ENCODE measurements around the gene ARTN. TPM values are rescaled to one million over a fixed set of nuclear protein-coding genes. Genes with fewer than 3 reads are reported as not detected.
A peak's percentile ranks its signal among the peaks of the same experiment; 100 is the strongest.

ARTN gene
- polyA plus RNA-seq, 1 experiment = 0.39 TPM

DNA sequence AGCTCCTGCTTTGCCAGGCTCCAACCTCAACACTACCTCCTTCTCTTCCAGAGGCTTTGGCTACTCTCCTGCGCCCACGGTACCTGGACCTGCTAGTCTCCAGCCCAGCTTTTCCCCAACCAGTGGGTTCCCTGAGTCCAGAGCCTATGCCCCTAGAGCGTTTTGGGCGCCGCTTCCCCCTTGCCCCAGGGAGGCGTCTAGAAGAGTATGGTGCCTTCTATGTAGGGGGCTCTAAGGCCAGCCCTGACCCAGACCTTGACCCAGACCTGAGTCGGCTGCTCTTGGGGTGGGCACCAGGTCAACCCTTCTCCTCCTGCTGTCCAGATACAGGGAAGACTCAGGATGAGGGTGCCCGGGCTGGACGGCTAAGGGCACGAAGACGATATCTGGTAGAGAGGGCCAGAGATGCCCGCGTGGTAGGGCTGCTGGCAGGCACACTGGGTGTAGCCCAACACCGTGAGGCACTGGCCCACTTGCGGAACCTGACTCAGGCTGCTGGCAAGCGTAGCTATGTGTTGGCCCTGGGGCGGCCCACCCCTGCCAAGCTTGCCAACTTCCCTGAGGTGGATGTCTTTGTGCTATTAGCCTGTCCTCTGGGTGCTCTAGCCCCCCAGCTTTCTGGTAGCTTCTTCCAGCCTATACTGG lies 37.9 kb downstream of the ARTN start:
- H3K4me3 ChIP-seq (ENCODE audit: low read depth, low read length) = no peak overlapping the region
- no peak for TF ChIP-seq CTCF (IDR thresholded peaks at IDR 0.05; ENCODE audit: insufficient read depth, low read depth, low read length)
- CTCF ChIA-PET = interaction anchor here (1.0 to 2.4 kb wide), 2 partner anchors 36 to 37 kb away, joined by 3 to 9 read pairs; no protein-coding TSS in a partner anchor
- no peak for DNase-seq (ENCODE audit: low read depth)
- no peaks in the 10 kb centered on the region for H3K27me3 ChIP-seq (ENCODE audit: control insufficient read depth, insufficient read depth, low read length)
- POLR2A ChIA-PET = no interaction called here
- peaks cover 3% of the 10 kb centered on the region for H3K36me3 ChIP-seq (ENCODE audit: control insufficient read depth, insufficient read depth, low read length)

GRCh38 chr1:43973981-43974442 lies 40.4 kb downstream of the ARTN start:
- no peak for TF ChIP-seq CTCF (IDR thresholded peaks at IDR 0.05; ENCODE audit: insufficient read depth, low read depth, low read length)
- ChIA-PET POLR2A (no interaction called here), CTCF (interaction anchor here (2.0 to 2.7 kb wide), 2 partner anchors 39 to 74 kb away, joined by 7 to 8 read pairs; no protein-coding TSS in a partner anchor)
- peaks cover 11% of the 10 kb centered on the region for H3K36me3 ChIP-seq (ENCODE audit: control insufficient read depth, insufficient read depth, low read length)
- peak overlapping the region; percentile 93 for H3K4me3 ChIP-seq (ENCODE audit: low read depth, low read length)
- no peak for DNase-seq (ENCODE audit: low read depth)
- no peaks in the 10 kb centered on the region for H3K27me3 ChIP-seq (ENCODE audit: control insufficient read depth, insufficient read depth, low read length)

DNA sequence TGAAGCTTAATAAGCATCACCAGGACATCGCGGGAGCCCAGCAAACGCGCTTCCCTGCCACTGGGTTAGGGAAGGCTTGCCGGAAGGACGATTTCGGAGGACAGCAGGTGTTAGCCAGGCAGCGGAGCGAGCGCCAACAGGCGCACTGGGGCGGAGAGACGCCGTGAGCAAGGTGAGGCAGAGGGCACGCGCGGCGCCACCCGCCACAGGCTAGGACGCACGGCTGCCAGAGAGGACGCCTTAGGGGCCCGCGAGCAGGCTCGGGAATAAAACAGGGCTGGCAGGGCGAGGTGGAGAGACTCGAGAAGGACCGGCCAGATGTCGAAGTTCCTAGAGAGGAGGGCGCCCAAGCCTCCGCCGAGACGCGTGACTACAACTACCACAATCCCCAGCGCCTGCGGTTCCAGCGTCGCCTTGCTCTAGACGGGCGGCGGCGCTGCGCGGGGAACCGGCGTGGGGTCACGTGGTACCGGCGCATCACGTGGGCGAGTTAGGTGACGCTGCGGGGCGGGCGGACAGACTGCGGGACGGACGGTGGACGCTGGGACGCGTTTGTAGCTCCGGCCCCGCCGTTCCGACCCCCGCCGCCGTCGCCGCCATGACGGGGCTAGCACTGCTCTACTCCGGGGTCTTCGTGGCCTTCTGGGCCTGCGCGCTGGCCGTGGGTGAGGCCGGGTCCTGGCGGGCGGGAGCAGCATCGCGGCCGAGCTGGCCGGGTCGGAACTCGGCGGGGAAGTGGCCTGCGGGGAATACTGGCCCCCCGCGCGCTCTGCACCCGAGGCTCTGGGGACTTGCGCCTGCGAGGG lies 41.0 kb downstream of the ARTN start, which contains the start of gene ATP6V0B:
Gene ATP6V0B, plus strand, starts transcription at position 518 of the 806 bp plus-strand sequence. Its CDS starts 81 bp downstream, at position 599.
- POLR2A ChIA-PET = interaction anchor here (1.4 kb wide), 1 partner anchor 17 kb away, joined by 3 read pairs; the partner anchor contains the start of gene CCDC24
- Histone ChIP-seq H3K27me3 (ENCODE audit: control insufficient read depth, insufficient read depth, low read length) (no peaks in the 10 kb centered on the region), H3K36me3 (ENCODE audit: control insufficient read depth, insufficient read depth, low read length) (peaks cover 11% of the 10 kb centered on the region), H3K4me3 (ENCODE audit: low read depth, low read length) (peak within 1 kb of the TSS; percentile 93)
- CTCF ChIA-PET = interaction anchor here (0.9 to 2.7 kb wide), 5 partner anchors 29 to 73 kb away, joined by 5 to 9 read pairs (median 7); no protein-coding TSS in a partner anchor
- TF ChIP-seq CTCF (IDR thresholded peaks at IDR 0.05; ENCODE audit: insufficient read depth, low read depth, low read length) = no peak; the same call in 1 of the 2 replicates
- peak; percentile 50 for DNase-seq (ENCODE audit: low read depth)

DNA sequence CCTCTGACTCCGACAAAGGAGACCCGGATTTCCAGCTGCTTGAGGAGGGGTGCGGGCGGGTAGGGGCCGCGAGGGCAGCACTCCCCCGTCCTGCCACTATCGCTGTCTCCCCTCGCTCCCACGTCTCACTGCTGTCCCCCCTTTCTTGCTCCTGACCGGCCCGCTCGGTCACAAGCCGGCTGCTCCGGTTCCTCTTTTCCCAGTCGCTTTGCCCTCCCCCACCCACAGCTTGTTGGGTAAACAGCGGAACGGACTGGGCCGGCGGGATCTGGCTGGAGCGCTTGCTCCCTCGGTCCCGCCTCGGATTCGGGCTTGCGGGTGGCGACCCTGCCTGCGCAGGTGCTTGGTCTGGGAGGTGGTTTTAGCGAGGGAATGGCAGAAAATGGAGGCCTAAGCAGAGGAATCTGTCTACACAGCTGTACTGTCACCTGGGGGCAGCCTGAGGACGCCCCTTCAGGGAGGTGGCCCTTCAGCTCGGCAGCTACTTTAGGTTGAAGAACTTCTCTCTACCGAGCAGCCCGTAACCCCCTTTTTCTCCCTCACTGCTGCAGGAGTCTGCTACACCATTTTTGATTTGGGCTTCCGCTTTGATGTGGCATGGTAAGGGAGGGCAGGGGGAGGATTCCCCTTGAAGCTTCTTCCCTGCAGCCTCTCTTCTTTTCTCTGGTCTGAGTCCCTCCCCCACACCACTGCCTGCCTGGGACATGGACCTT lies 41.8 kb downstream of the ARTN start:
- no peak for DNase-seq (ENCODE audit: low read depth)
- TF ChIP-seq CTCF (IDR thresholded peaks at IDR 0.05; ENCODE audit: insufficient read depth, low read depth, low read length) = no peak
- H3K36me3 ChIP-seq (ENCODE audit: control insufficient read depth, insufficient read depth, low read length) = peaks cover 11% of the 10 kb centered on the region
- H3K27me3 ChIP-seq (ENCODE audit: control insufficient read depth, insufficient read depth, low read length) = no peaks in the 10 kb centered on the region
- H3K4me3 ChIP-seq (ENCODE audit: low read depth, low read length) = peak overlapping the region; percentile 93
- ChIA-PET POLR2A (interaction anchor here (0.5 to 1.4 kb wide), 2 partner anchors 17 to 325 kb away, joined by 3 read pairs; partner anchors contain the start of gene CCDC24), CTCF (interaction anchor here (0.9 to 2.0 kb wide), 5 partner anchors 11 to 61 kb away, joined by 3 to 9 read pairs (median 7); no protein-coding TSS in a partner anchor)
